Stimulated activated CD8-positive, alpha-beta memory T cell treated with anti-CD3 and anti-CD28 coated beads, Interleukin-12 subunit alpha, Interleukin-12 subunit beta, amount 100 ng/mL, for 24 hours (primary cell): ENCODE data around the gene MAP3K9.
"Not testable (repeated sequence)": the region's sequence is repeated elsewhere in the genome, so short reads cannot be mapped to it uniquely, and the experiment has no call there.

Experiments
- DNase-seq: peaks from one replicate; pipeline ENCODE4 v3.0.0-alpha.2; 2020; ENCODE audit errors: extremely low read depth

Gene MAP3K9

DNA sequence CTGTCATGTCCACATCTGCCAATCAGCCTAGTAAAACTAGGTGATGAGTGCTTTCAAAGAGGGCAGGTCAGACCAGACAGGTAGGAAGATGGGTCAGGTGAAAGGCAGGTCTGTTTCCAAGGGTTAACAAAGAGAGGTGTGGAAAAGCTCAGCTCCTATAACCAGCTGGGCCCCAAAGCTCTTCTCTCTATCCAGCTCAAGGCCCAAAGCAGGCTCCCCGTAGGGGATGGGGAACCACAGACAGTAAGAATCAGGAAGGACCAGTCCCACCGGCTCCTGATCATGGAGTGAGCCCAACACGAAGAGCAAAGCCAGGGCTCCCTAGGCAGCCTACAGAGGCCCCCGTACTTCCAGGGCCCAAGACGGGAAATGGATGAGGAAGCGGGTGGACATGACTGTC, 84.4 kb downstream of the MAP3K9 start:
- DNase-seq: no peak

DNA sequence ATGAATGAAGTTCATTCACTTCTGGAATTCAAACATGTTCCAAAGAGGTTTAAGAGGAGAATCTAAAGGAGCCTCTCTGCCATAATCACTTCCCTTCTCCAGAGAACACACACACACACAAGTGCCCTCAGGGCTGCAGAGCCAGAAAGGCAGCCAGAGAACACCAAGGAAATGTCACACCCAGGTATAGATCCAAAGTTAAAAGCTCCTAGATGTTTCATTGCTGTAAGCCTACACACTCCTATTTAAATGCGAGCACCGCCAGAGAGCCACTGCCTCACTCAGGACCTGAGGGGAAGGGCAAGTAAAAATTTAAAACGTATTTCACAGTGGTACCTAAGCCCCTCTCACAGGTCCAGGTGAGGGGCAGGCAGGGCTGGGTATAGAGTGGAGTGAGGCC, 85.2 kb downstream of the MAP3K9 start:
- no peak for DNase-seq

GRCh38 chr14:70723276-70723675, 86.0 kb downstream of the MAP3K9 start:
- no peak for DNase-seq

DNA sequence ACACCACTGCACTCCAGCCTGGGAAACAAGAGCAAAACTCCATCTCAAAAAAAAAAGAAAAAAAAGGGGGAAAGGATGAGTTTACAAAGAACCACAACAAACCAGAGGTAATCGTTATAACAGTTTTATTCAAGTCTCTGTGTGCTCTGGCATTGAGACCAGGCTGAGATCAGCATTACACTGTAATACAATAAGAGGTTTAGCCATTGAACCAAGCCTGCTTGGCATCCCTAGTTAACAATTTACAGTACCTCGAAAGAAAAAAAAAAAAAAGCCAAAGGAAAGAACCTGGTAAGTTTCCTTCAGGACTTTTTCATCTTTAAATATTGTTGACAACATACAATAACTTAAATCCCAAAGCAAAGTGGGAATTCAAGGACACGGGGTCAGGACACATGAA, 86.9 kb downstream of the MAP3K9 start:
- no peak for DNase-seq

GRCh38 chr14:70721542-70721941, 87.8 kb downstream of the MAP3K9 start:
- no peak for DNase-seq

DNA sequence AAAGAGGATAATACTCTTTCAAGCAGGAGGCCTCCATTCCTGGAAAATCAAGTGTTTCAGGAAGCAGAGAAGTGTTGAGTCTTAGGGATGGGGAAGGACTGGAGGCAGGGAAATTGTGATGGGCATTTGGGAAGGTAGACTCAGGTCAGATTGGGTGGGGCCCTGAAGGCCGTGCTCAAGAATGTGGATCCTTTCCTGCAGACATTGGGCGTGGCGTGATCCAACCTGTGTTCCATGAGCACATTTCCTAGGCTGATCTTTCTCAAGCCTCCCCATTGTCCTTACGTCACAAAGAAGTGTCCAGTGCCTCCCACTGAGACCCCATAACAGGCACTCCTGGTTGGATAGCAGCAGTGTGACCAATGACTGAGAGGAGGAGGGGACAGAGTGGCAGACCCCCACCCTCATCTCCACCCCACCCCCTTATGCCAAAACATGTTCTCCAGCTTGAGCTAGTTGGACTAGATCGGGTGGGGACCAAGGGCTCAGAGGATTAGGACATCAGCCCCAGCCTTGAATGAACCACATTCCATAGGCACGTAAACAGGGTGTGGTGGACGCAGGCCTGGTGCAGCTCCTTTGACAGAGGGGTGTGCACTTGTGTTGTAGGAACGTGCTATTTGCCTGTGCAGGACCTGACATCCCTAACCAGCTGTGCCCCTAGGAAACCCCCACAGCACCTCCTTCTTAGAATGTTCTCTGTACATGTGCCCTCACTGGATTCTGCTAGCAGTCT, 90.8 kb downstream of the MAP3K9 start:
- DNase-seq: no peak

DNA sequence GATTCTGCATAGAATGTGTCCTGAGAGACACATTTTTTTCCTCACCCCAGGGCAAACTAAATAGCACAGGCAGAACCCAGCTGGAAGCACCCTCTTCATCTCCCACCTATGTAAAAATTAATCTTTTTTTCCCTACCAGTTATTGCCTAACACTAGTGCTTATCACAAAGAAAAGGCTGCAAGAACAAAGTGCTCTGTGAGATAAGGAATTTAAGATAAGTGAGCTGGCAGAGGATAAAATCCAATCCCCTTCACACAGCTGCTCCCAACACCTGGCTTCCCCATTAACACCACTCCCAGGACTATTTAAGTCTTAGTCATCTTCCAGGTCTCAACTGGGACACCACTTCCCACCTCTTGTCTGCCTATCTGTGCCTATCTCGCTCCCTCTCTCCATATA, 92.4 kb downstream of the MAP3K9 start:
- no peak for DNase-seq

- DNase-seq: no peak
These were observed 92.8 kb downstream of the MAP3K9 start for GRCh38 chr14:70716483-70716882.

GRCh38 chr14:70714055-70714550, 95.2 kb downstream of the MAP3K9 start:
- DNase-seq: no peak

DNA sequence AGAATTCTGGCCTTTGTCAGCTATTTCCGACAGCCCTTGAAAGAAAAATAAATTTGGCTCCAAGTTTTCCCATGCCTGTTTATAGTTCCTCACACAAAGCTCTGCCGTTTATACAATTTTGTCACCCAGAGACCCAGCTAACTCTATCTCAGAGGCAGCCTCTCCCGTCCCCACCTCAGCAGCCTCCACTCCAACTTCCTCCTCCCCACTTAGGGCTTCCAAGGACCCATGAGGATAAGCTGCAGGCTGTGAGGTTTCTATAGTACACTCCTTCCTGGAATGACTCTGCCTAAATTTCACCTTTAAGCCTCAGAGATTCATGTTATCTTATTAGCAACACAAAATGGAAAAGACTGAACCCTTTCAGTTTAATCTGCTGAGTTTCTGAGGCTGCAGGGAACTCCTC, 95.8 kb downstream of the MAP3K9 start:
- no peak for DNase-seq

DNA sequence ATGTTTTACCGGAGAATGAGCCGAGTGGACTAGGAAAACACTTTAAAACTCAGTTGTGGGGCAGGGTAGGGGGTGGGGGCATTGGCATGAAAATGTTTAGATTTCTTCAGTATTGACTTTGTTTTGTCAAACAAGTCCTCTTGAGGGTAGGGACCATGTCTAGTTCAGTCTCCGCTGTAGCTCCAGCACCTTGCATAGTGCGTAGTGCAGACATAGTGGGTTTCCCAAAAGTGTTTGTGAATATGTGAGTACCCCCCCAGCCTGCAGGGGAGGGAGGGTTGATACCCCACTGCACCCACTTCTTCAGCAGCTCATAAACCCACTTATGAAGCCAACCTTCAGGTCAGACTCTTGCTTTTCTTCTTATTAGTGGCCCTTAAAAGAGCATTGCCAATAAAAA, 96.2 kb downstream of the MAP3K9 start:
- no peak for DNase-seq

GRCh38 chr14:70711451-70711850, 97.9 kb downstream of the MAP3K9 start:
- no peak for DNase-seq

- no peak for DNase-seq
These were observed 99.5 kb downstream of the MAP3K9 start for GRCh38 chr14:70709726-70710382.

DNA sequence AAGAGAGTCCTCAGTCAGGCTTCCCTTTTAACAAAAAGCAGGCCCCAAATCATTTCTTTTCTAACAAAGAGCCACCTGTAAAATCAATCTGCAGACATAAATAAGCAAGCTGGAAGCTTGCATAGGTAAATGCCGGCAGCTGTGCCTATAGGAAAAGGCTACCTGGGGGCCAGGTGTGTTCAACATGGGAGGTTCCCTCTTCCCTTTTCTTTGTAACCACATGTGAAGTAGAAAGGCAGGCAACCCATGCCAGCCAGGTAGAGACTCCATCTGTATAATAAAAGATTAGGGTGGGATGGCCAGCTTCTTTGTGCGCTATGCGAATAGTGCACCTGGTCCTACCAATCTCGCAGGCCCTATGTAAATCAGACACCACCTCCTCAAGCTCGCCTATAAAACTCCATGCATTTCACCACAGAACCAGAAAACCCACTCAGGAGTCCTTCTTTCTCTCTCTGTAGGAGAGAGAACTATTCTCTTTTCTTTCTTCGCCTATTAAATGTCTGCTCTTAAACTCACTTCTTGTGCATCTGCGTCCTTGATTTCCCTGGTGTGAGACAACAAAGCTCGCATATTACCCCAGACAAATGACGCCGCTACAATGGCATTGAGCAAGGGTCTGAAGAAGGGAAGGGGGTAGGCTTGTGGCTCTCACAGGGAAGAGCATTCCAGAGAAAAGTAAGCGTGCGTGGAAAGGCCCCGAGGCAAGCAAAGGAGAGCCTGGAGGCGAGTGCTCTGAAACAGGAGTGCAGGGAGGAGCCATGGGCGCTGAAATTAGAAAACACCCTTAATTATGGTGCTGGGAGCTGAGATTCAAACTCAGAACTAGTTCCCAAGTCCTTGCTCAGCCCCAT, 100.4 kb downstream of the MAP3K9 start:
- no peak for DNase-seq

DNA sequence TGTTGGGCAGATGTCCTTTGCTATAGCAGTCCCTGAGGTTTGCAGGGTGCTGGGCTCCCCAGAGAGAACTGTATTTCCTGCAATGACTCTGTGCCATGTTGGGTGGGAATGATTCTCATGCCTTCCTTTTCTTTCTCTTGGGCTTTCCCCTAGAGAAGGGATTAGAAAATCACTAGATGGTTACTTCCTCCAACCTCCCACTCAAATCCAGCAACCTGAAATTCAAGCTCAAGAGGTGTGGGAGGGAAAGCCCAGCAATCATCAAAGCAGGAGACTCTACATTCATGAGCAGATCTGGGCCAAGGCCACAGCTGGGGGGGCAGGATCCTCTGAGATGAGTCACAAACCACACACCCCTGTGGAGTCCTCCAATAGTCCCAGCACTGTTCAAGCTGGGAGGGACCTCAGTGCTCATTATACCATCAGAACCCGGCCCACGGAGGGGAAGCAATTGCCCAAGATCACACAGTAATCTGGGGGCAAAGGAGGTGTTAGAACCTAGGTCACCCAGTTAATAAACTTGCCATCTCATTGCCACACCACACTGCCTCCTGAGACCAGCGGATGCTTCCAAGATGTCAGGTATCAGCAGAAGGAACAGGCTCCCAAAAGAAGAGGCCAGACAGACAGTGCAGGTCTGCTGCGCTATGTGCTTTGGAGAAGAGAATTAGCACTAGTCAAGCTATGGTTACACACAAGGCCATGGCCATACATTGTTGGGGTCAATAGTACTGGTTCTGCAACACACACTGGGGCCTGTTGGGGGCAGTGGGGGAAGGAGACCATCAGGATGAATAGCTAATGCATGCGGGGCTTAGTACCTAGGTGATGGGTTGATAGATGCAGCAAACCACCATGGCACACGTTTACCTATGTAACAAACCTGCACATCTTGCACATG, 101.9 kb downstream of the MAP3K9 start:
- DNase-seq: no peak

DNA sequence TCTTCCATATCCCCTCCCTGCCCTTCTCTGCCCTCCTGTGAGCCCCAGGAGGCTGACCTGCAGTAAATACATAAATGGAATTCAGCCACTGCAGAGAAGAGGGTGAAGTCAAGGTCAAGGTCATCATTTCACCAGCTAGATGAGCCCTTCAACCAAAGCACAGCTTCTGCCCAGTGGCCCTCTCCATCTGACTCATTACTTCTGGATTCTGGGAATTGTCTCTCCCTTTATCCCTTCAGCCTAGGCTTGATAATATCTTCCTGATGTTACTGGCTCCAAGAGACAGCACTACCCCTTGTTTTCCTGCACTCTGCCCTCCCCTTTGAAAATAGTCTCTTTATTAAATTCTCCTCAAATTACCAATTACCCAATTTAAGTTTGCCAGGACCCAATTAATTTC, 103.1 kb downstream of the MAP3K9 start:
- DNase-seq: no peak

DNA sequence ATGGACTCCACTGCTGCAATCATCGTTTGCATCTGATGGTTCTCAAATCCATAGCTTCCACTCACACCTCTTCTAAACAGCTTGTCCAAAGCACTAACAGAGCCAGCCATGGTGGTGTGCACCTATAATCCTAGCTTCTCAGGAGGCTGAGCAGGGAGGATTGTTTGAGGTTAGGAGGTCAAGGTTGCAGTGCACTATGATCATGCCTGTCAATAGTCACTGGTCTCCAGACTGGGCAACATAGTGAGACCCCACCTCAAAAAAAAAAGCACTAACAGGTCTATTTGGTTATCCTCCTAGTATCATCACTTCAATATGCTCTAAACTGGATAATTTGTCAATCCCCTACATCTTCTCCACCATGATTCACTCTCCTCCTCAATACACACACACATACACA, 104.4 kb downstream of the MAP3K9 start:
- DNase-seq: no peak

- DNase-seq: not testable (repeated sequence)
These were observed 105.6 kb downstream of the MAP3K9 start for GRCh38 chr14:70703621-70704168.

DNA sequence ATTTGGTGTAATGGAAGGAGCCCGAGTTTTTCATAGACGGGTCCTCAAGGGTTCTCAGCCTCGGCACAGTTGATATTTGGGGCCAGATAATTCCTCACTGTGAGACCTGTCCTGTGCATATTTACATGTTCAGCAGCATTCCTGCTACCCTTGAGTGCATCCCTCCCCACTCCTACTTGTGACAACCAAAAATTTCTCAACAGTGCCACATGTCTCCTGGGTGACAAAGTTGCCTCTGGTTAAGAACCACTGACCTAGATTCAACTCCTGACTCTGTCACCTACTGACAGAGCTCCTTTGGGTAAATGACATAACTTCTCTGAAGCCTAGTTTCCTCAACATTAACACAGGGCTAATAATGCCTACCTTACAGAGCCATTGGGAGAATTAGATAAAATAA, 107.2 kb downstream of the MAP3K9 start:
- DNase-seq: no peak

DNA sequence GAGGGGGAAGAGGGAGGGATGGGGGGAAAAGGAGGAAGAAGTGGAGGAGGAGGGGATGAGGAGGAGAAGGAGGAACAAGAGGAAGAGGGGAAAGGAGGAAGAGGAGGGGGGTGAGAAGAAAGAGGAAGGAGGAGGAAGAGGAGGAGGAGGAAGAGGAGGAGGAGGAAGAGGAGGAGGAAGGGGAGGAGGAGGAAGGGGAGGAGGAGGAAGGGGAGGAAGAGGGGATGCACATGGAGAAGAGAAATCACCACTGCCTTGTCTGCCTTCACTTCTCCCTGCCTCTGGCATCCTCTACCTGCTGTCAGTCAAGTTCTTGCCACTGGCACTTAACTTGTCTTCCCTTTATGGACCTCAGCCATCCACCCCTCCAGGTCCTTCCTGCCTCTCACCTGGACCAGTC, 107.7 kb downstream of the MAP3K9 start:
- DNase-seq: no peak

GRCh38 chr14:70700955-70701585, 108.2 kb downstream of the MAP3K9 start:
- no peak for DNase-seq
